UCSD-AML1 (cell line): ENCODE measurements around the gene RNASE2.
"Not testable (repeated sequence)": the region's sequence is repeated elsewhere in the genome, so short reads cannot be mapped to it uniquely, and the experiment has no call there.

ENCODE experiments used
- DNase-seq: peaks from one replicate; lab custom pipeline; 2025; ENCODE audit not compliant: unreplicated experiment; lab: John Stamatoyannopoulos, UW

The RNASE2 gene

DNA sequence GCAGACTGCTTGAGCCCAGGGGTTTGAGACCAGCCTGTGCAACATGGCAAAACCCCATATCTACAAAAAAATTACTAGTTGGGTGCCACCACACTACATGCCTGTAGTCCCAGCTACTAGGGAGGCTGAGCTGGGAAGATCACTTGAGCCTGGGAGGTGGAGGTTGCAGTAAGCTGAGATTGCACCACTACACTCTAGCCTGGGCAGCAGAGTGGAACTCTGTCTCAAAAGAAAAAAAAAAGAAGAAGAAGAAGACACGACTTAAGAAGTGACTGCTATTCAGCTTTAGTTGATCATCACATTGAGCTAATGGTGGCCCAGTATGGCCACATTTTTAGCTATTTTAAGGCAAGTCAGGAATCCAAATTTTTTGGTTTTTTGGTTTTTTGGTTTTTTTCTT, 25.6 kb downstream of the RNASE2 start:
- DNase-seq: no peak

DNA sequence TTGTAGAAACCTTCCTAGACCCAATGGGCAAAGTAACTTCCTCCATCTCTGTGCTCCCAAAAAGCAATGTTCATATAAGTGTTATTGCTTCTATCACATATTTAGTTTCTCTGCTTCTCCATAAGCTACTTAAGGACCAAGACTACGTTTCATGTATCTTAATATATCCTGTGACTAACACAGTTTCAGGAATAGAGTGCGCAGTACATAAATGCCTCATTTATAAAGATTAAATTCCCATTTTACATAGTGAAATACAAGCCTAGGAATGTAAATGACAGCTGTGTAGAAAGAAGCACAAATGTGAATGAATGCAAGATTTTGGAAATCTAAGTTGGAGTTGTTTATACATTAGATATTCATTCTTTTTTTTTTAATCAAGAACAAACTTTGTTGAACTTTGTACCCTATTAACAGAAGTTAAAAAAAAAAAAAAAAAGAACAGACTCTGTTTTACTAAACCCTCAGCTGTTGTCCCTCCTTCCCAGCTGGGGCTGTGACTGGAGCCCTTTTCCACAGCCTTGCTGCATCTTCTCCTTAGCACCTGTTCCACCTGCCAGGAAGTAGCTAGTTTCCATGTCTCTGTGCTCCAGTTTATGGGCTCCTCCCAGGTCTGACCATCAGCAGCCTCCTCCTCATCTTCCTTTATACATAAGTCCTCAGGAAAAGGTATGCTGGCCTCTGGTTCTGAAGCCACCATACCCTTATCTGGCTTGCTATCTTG, 27.5 kb downstream of the RNASE2 start:
- no peak for DNase-seq

DNA sequence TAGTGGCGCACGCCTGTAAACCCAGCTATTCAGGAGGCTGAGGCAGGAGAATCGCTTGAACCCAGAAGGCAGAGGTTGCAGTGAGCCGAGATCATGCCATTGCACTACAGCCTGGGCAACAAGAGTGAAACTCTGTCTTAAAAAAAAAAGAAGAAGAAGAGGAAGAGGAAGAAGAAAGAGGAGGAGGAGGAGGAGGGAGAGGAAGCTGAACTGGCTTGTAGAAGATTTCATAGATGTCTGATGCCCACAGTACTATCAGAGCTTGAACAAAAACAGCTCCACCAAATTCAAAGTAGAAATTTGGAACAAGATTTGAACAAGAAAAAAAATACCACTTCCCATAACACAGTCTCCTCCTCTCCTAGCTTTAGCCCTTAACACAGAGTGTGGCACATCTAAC, 30.4 kb downstream of the RNASE2 start:
- not testable (repeated sequence) for DNase-seq

DNA sequence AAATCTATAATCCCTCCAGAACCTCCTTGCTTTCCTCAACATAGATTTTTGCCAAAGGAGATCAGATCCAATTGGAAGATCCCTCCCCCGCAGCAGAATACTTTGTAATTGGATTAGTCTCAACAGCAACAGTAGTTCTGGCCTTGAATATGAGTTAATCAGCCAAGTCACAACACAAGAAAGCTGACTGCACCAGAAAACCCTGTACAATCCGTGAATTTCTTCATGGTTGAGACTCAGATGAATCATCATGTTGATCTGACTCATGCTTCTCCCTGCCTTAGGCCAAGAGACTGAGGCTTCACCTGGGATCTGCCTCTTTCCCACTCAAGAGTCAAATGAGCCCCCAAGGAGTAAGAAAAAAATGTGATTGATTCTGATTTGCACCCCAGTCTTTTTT, 31.5 kb downstream of the RNASE2 start:
- DNase-seq: no peak

DNA sequence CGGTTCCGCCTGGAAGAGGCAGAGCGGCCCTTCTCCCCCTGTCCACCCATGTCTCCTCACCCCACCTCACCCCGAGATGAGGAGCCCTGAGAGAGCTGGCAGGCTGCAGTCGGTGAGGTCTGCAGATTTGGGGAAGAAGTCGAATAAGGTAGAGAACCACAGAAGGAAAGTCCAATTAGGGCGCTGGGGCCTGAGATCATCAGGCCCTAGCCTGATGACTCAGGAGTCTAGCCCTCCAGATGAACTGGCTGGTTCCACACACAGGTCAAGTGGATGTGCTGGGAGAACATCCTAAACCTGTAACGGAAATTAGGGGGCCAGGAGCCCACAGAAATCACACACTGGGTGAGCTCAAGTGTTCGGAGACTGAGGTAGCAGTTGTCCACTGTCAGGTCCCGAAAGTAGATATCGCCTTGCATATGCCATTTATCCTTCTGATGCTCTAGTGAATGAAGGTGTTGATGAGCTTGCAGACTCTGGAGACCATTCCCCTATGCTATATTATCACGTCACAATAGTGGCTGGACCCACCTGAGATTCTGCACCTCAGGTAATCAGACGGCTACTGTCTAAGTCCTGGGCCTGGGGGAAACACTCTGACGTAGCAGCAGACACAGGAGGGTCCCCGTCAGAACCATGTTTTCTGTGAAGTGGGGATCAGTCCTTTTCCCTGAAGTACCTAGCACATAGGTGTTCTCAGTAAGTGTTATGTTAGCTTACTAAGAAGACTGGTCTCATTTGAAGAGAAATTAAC, 33.6 kb downstream of the RNASE2 start:
- no peak for DNase-seq

DNA sequence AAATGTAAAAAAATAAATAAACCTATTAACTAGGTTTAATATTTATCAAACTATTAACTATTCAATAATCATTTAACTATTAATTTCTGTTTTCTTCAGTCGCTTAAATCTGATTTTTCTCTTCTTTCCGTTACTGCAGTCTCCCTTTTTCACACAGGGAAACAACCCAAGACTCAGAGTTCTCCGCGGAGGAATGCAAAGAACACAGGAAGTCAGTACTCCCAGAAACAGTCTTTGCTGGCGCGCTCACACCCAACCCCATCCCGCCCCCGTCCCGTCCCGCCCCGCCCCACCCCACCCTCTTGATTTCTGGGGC, 34.1 kb downstream of the RNASE2 start:
- no peak for DNase-seq

DNA sequence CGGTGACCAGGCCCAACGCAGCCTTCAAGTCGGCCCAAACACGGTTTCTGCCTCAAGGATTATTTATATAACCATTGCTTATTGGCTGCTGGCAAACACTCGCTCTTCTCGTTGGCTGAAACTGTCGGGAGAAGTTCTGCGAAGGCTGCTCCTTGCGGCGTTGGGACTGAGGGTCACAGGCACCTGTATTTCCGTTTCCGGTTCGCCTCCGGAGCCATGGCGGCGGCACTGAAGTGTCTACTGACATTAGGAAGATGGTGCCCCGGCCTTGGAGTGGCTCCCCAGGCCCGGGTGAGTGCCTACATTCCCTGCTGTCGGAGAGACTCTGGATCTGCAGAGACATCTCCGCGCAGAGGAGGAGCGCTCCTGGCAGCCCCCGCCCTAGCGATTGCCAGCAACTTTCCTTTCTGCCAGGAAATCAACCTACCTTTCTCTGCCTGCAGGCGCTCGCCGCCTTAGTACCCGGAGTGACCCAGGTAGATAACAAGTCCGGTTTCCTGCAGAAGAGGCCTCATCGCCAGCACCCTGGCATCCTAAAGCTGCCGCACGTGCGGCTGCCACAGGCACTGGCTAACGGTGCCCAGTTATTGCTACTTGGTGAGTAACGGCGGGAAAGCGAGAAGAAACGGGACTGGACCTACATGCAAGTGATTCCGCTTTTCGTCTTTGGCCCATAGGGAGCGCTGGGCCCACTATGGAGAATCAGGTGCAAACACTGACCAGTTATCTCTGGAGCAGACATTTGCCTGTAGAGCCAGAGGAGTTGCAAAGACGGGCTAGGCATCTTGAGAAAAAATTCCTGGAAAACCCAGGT, 34.7 kb downstream of the RNASE2 start, which contains the start of gene METTL17:
METTL17 (plus strand) TSS at position 194 of the 814 bp plus-strand sequence; CDS start at position 217, 23 bp downstream.
- peak; percentile 89 for DNase-seq

DNA sequence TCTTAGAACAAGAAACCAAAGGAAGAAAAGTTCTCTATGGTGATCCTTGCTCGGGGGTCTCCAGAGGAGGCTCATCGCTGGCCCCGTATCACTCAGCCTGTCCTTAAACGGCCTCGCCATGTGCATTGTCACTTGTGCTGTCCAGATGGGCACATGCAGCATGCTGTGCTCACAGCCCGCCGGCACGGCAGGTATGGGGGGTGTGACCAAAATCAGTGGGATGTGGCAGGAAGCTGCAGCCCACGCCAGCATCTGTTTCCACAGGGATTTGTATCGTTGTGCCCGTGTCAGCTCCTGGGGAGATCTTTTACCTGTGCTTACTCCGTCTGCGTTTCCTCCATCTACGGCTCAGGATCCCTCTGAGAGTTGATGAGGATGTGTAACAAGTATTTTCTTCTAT, 41.2 kb downstream of the RNASE2 start:
- DNase-seq: no peak

DNA sequence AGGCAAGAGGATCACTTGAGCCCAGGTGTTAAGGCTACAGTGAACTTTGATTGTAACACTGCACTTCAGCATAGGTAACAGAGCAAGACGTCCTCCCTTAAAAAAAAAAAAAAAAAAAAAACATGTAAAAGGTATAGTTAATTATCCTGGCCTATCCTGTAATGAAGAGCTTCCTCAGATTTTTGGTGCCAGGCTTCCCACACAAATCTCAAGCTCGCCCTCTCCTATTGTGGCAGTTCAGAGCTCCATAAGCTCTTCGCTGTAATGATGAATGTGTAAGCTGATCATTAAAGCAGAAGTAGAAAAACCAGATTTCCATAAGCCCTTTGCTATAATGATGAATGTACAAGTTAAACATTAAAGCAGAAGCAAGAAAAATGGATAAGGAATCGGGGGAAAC, 41.8 kb downstream of the RNASE2 start:
- DNase-seq: no peak

DNA sequence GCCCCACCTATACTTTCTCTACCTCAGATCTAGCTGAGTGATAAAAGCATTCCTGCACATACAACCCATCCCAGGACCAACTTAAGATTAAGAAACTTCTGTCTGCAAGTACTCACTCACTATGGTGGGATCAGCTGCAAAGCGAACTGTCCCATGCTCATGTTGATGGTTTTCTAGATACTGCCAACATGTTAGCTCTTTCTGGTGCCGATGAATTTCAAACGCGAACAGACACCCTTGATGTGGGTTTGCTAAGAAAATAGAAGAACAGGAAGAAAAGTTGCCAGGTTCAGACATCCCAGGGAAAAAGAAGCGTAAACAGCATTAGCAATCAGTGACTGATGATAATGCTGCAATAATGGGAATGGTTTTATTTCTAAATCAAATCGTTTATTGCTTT, 42.3 kb downstream of the RNASE2 start:
- DNase-seq: no peak

DNA sequence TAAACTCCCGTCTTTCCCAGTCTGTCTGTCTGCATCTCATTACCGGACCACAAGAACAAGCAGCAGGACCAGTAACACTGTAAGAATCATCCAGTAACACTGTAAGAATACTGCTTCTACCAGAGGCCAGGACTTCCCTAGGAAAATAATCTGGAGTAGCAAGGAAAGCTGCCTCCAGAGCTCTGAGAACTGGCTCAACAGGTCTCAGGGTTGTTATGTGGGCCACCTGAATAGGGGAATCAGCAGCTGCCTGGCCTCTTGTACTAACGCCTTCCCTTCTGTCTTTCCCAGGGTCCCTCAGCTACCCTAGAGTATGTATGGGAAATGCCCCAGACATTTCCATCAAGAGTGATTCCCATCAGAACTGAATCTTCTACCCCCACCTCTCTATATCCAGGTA, 42.9 kb downstream of the RNASE2 start:
- no peak for DNase-seq

DNA sequence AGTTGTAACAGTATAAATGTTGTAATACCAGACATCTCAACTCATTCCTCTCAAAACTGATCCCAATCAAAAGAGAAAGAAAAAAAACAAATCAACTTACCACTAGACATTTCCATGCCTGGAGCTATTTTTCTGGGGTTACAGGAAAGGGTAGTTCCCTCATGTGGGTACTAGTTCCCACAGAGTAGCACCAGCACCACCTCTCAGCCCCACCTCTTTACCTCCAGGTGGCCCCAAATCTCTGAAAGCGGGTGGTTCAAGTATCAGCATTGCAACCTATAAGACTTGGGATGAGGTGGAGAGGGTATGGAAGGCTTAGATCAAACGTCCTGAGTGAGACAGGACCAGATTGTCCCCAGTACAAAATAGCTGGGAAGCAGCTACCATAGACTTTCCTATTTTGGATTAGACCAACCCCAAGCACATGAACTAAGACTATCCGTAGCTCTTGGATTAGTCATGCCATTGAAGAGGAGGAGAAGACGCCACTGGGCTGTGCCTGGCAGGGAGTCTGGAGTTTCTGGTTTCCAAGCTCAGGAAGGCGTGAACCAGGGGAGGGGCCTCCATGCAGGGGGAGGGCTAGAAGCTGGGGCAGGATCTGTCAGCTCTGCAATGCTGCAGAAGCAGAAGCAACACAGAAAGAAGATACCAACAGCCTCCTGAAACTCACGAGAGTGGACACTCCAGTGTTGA, 43.5 kb downstream of the RNASE2 start, which contains the start of gene SLC39A2:
SLC39A2 (plus strand) TSS at position 620 of the 693 bp plus-strand sequence. CDS start 154 bp downstream, outside the sequence.
- no peak for DNase-seq

DNA sequence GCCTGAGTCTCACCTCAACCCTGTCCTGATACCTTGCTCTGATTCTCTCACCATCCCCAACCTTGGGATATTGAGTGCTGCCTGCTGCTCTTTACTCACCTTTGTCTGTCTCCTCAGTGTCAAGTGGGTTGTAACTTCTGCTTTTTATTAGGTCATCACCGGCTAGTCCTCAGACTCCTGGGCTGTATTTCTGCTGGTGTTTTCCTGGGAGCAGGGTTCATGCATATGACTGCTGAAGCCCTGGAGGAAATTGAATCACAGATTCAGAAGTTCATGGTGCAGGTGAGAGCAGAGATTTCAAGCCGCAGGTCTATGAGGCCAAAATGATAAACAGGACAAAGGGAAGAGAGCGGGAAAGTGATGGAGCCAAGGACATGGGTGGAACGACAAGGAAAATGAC, 44.3 kb downstream of the RNASE2 start:
- DNase-seq: no peak

DNA sequence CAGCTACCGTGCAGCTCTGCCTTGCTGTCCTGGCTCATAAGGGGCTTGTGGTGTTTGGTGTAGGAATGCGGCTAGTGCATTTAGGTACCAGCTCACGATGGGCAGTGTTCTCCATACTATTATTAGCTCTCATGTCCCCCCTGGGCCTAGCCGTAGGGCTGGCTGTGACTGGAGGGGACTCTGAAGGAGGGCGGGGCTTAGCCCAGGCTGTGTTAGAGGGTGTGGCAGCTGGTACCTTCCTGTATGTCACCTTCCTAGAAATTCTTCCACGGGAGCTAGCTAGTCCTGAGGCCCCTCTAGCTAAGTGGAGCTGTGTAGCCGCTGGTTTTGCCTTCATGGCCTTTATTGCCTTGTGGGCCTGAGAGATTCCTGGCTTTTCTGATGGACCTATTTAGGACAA, 45.9 kb downstream of the RNASE2 start:
- no peak for DNase-seq

DNA sequence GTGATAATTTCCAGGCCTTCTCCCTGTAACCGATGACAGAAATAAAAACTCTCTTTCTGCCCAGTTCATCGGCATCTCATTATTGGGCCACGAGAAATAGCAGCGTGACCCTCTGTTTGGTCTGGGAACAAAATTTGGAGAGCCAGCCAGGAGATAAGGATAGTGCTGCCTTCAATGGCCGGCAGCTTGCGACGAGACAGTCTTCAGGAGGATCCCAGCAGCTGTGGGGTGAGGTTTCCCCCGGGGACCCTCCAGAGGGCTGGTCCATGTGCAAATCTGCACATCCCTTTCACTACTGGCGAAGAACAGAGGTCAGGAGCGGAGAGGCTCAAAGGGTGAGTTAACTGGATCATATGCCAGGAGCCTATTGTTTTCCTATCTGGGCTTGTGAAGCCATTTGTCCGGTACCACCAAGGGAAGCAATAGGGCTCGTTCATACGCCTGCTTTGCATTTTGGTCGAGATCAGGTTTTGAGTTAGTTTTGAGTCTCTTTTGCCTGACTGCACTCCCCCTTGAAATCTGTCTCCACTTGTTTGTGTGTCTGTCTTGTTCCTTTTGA, 48.6 kb downstream of the RNASE2 start:
- no peak for DNase-seq
